Measurements from ENCODE around the gene MEFV.
A peak's percentile ranks its signal among the peaks of the same experiment; 100 is the strongest.
"Not testable (repeated sequence)": the region's sequence is repeated elsewhere in the genome, so short reads cannot be mapped to it uniquely, and the experiment has no call there.

The MEFV gene

DNA sequence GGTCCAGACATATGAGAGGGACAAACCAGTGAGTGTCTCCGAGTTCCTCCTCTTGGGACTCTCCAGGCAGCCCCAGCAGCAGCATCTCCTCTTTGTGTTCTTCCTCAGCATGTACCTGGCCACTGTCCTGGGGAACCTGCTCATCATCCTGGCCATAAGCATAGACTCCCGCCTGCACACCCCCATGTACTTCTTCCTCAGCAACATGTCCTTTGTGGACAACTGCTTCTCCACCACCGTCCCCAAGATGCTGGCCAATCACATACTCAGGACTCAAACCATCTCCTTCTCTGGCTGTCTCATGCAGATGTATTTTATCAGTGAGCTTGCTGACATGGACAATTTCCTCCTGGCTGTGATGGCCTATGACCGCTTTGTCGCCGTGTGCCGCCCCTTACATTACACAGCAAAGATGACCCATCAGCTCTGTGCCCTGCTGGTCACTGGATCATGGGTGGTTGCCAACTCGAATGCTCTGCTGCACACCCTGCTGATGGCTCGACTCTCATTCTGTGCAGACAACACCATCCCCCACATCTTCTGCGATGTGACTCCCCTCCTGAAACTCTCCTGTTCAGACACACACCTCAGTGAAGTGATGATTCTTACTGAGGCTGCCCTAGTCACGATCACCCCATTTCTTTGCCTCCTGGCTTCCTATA, 40.7 kb downstream of the MEFV start:
- DNase-seq, result no peak

DNA sequence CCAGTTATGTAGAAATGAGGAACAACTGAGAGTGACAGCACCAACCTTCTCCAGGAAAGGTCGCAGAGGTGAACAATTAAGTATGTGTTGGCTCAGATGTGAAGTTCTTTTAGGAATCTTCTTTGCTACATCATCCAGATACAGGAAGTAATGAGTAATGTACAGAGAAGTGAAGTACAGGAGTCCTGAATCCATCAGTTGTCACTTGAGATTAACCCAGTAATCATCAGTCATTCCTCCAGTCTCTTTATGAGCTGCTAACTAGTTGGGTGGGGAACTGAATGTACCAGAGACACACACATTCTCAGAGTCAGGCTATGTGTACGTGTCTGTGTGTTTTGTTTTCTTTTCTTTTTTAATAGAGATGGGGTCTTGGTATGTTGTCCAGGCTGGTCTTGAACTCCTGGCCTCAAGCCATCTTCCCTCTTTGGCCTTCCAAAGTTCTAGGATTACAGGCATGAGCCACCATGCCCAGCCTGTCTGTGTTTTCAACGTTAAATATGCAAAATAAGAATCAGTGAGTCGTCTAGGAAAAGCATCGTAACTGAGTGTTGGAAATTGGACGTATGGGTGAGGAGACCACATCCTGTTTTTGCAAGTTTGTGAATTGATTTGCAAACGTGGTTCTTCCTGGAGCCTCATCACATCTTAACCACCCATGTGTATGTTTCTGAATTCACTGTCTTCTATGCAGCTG, 41.4 kb downstream of the MEFV start:
- DNase-seq, result peak; percentile 60 to 70

DNA sequence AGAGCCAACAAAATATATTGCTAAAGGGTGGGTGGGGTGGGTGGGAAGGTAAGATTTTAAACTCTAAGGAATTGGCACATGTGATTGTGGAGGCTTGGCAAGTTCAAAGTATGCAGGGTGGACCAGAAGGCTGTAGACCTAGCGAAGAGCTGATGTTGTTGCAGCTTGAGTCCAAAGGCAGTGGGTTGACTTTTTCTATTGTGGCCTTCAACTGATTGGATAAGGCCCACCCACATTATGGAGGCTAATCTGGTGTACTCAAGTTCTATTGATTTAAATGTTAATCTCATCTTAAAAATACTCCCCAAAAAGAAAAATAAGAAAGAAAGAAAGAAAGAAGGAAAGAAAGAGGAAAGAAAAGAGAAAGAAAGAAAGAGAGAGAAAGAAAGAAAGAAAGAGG, 43.9 kb downstream of the MEFV start:
- DNase-seq, result no peak

DNA sequence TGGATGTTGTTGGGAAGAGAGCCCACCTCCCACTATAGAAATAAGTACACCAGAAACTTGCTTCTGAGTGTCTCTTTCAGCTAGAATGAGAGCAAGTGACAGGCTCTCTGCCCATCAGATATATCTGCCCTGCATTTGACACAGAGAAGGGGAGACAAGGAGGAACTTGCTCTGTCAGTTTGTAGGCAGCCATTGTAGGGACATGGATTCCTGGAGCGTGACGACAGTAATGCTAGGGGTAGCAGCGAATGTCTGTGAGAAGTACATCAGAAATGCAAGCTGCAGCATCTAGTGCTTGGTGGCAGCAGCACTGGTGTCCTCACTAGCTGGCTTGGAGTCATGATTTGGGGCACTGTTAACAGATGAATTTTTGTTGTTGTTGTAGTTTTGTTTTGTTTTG, 44.4 kb downstream of the MEFV start:
- DNase-seq, result no peak

DNA sequence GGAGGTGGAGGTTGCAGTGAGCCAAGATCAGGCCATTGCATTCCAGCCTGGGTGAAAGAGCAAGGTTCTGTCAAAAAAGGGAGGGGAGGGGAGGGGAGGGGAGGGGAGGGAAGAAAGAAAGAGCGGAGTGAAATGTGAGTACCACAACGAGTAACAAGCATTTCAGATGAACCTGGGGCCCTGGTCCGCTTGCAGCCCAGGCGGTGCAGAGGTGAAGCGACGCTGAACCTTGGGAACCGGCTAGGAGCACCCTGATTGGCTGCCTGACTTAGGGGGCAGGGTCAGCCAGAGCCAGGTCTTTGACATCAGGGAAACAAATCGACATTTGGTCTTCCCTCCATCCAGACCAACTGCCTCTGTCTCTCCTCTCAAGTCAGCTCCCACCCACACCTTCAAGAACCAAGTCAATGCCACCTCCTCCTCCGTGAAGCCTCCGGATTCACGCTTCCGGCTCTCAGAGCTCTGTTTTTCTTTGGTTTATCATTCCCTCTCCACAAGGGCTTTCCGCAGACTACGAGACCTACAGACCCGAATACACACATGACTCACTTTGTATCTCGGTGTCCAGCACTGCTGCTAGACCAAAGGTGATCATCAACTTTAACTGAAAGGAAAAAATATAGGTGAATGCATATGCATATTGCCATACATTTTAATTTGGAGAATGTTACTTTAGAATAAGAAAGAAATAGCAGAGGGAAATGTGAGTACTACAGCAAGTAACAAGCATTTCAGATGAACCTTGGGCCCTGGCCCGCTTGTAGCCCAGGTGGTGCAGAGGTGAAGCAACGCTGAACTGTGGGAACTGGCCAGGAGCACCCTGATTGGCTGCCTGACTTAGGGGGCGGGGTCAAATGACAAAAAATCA, 49.1 kb downstream of the MEFV start:
- DNase-seq, result no peak

DNA sequence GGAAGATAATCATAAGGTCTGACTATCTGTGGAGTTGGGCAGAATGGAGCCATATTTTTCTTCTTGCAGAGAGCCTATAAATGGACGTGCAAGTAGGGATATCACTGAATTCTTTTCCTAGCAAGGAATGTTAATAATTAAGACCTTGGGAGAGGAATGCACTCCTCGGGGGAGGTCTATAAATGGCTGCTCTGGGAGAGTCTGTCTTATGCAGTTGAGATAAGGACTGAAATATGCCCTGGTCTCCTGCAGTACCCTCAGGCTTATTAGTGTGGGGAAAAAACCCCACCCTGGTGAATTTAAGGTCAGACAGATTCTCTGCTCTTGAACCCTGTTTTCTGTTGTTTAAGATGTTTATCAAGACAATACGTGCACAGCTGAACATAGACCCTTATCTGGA, 50.5 kb downstream of the MEFV start:
- not testable (repeated sequence) for DNase-seq

DNA sequence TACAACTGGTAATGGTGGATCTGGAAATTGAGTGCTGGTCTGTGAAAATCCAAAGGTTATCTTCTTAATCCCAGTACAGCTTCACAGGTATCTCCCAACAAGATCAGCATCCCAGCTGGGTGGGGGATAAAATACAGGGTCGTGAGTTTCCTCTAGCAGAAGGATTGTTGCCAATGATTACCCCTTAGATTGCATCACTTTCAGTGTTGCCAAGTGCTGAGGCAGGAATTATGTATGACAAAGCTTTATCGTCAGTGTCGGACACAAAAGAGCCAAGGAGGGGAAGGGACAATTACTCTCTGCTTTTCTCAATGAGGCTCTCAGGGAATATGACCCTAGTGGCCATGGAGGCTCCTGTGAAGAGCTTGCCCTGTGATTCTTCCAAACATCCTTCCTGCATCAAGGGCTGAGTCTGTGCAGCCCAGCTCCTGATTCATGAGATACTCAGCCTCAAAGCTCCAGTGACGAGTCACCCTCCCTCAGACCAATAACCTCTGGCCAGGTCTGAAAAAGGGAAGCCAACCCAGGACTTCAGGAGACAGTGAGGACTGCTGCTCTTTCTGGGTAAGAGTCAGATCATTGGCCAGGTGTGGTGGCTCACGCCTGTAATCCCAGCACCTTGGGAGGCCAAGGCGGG, 53.4 kb downstream of the MEFV start:
- DNase-seq, result no peak

DNA sequence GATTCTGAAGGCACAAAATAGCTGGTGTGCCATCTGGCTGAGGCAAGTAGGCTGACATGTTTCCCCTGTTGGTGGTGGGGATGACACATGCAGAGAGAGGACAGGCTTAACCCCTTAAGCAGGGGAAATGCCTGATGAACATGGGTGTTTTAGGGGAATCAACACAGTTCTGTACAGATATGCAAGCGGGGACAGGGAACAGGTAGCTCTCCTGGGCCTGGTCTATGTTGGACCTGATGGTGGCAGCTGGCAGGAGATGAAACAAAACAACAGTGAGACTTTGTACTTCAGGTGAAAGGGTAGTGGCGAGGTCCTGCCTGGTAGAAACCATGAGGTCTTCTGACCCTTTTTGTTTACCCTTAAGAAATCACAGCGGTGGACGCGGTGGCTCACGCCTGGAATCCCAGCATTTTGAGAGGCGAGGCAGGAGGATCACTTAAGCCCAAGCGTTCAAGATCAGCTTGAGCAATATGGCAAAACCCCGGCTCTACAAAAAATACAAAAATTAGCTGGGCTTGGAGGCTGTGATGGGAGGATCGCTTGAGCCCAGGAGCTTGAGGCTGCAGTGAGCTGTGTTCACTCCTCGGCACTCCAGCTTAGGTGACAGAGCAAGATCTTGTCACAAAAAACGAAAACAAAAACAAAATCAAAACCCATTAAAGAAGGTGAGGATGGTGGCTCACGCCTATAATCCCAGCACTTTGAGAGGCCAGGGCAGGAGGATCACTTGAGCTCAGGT, 57.9 kb downstream of the MEFV start:
- no peak for DNase-seq

DNA sequence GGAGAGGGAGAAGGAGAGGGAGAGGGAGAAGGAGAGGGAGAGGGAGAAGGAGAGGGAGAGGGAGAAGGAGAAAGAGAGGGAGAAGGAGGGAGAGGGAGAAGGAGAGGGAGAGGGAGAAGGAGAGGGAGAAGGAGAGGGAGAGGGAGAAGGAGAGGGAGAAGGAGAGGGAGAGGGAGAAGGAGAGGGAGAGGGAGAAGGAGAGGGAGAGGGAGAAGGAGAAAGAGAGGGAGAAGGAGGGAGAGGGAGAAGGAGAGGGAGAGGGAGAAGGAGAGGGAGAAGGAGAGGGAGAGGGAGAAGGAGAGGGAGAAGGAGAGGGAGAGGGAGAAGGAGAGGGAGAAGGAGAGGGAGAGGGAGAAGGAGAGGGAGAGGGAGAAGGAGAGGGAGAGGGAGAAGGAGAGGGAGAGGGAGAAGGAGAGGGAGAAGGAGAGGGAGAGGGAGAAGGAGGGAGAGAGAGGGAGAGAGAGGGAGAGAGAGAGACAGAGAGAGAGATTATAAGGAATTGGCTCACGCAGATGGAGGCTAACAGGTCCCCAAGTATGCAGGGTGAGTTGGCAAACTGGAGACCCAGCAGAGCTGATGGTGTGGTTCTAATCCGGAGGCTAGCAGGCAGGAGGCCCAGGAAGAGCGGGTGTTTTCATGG, 58.6 kb downstream of the MEFV start:
- not testable (repeated sequence) for DNase-seq

DNA sequence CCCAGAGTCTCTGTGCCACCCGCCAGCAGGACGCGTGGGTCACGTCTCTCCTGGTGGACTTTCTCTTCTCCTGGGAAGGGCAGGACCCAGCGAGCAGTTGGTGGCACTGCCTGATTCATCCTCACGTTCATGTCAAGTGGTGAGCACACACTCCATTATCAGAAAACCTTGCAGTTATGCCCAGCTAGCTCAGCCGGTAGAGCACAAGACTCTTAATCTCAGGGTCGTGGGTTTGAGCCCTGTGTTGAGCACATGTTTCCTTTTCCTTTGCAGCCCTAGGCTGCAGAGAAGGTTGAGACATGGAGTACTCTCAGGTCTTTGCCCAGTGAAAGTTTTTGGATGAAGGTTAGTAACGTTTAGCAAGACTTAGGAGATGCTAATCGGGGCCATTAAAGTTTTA, 60.5 kb downstream of the MEFV start:
- no peak for DNase-seq

DNA sequence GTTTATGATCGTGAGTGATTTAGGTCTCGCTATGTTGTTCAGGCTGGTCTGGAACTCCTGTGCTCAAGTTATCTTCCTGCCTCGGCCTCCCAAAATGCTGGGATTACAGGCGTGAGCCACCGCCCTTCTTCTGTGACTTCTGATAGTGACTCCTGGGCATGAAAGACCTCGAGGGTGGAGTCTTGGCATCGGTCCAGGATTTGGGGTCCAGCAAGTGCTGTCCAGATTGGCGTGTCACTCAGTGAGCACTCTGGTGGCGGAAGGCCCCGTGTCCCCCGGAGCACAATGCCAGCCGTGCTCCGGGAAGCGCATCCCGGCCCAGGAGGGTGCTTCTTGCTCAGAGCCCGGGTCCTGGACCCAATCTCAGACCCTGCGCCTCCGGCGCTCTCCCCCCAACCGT, 61.6 kb downstream of the MEFV start:
- DNase-seq, result no peak

DNA sequence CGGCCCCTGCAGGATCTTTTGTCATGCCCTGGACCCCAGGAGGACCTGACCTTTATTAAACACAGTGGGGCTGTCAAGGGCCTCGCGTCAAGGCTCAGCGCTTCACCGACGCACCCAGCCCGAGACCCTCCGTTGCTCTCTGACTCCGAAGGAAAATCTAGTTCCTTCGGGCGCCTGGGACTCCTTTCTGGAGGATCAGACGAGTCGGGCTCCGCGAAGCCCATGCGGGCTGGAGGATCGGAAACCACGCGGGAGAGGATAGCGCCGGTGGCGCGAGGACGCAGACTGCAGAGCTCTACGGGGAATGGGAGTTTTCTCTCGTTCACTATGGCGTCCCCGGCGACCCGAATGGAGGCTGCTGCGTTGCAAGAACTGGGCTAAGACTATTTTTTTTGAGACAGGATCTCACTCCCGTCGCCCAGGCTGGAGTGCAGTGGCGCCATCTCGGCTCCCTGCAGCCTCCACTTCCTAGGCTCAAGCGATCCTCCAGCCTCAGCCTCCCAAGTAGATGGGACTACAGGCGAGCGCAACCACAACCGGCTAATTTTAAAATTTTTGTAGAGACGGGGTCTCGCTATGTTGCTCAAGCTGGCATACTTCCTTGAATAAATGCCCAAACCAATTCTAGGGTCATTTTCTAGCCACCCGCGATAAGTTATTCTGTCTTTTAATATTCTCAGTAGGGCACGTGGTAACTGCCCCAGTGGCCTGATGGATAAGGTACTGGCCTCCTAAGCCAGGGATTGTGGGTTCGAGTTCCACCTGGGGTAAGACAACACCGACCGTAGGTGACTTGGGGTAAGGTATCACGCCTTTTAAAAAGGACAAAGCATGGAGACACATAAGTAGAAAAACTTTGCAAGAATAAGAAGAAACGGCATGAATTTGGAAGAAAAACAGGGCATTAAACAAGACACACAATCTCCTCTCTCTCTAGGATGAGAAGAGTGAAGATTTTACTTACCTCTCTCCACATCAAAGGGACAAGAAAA, 62.9 kb downstream of the MEFV start:
- DNase-seq, result no peak

DNA sequence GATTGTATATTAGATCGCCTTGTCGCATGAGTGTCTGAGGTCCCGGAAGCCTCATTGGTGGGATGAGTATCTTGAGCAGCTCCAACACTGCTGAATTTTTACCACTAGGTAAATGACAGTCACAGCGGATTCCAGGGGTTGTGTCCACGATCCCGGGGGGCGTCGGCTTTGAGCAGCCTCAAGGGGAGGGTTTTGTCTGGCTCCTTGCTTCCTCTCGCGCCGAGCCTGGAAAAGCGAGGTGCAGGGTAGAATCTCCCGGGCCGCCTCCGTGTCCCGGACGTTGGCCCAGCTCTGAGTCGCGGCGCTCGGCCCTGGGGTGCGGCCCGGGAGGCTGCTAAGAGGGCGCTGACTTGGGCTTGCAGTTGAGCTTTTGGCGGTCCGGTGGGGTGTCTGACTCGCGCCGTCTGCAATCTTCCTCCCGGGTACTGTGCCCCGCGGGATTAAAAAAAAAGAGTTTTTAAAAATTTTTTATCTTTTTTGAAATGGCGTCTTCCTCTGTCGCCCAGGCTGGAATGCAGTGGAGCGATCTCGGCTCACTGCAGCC, 63.9 kb downstream of the MEFV start:
- DNase-seq, result no peak
